Mesothelial cell of epicardium (in vitro differentiated cells): ENCODE measurements around the gene TMEM200B. TPM values are rescaled to one million over a fixed set of nuclear protein-coding genes. Genes with fewer than 3 reads are reported as not detected.

Source experiments
- DNase-seq, 2 experiments: peaks; one replicate each; pipeline ENCODE4 v3.0.0; 2021; ENCODE audit warnings: low spot score in 2 of 2; ENCODE audit not compliant: unreplicated experiment in 2 of 2
- H3K27ac Mint-ChIP-seq: 2 replicates; pipeline ENCODE4 v1.8.0; 2021; ENCODE audit warnings: mixed read lengths
- H3K27me3 Mint-ChIP-seq: 2 replicates; pipeline ENCODE4 v1.8.0; 2021; ENCODE audit warnings: low read depth, mixed read lengths
- H3K36me3 Mint-ChIP-seq: 2 replicates; pipeline ENCODE4 v1.8.0; 2021; ENCODE audit warnings: mixed read lengths
- H3K4me1 Mint-ChIP-seq: 2 replicates; pipeline ENCODE4 v1.8.0; 2021; ENCODE audit warnings: mixed read lengths
- H3K4me3 Mint-ChIP-seq: 2 replicates; pipeline ENCODE4 v1.8.0; 2021; ENCODE audit warnings: mild to moderate bottlenecking, moderate library complexity, mixed read lengths
- H3K9me3 Mint-ChIP-seq: 2 replicates; pipeline ENCODE4 v1.8.0; 2021; ENCODE audit warnings: mixed read lengths
- CTCF ChIP-seq: fragments of 200-600 bp; sonication (generic); IDR thresholded peaks from one replicate; pipeline ENCODE4 v1.5.0; 2021; ENCODE audit warnings: antibody characterized with exemption; ENCODE audit not compliant: unreplicated experiment
- total RNA-seq: library from RNA; stranded (reverse); gene quantifications from 3 replicates; pipeline ENCODE4 v1.2.1, GENCODE V29; 2021

TMEM200B gene
- total RNA-seq, 1 donor from 2014 or later: 29.1 TPM

- Mint-ChIP-seq H3K36me3 (peaks cover 69% of the 10 kb centered on the region), H3K4me3 (no peak overlapping the region), H3K9me3 (no peaks in the 10 kb centered on the region), H3K27me3 (no peaks in the 10 kb centered on the region), H3K4me1 (peaks cover 9% of the 10 kb centered on the region), H3K27ac (peak overlapping the region; percentile 69)
- no peak for TF ChIP-seq CTCF
- no peak for DNase-seq
Measured at GRCh38 chr1:29148656-29149491, 25.2 kb upstream of the TMEM200B start.

GRCh38 chr1:29145739-29146437 is 22.2 kb upstream of the TMEM200B start:
- H3K36me3 Mint-ChIP-seq: peaks cover 62% of the 10 kb centered on the region
- H3K9me3 Mint-ChIP-seq: no peaks in the 10 kb centered on the region

GRCh38 chr1:29144178-29144577 is 20.5 kb upstream of the TMEM200B start:
- no peak overlapping the region for H3K27ac Mint-ChIP-seq
- H3K4me1 Mint-ChIP-seq: peaks cover 8% of the 10 kb centered on the region
- H3K36me3 Mint-ChIP-seq: peaks cover 46% of the 10 kb centered on the region

More at GRCh38 chr1:29145739-29146437, 22.2 kb upstream of the TMEM200B start:
- Mint-ChIP-seq H3K27me3 (no peaks in the 10 kb centered on the region), H3K27ac (peak overlapping the region; percentile 77), H3K4me3 (no peak overlapping the region), H3K4me1 (peaks cover 8% of the 10 kb centered on the region)
- no peak for DNase-seq
- TF ChIP-seq CTCF: no peak

GRCh38 chr1:29142714-29143113 is 19.0 kb upstream of the TMEM200B start:
- TF ChIP-seq CTCF: no peak
- Mint-ChIP-seq H3K4me1 (peaks cover 8% of the 10 kb centered on the region), H3K36me3 (peaks cover 31% of the 10 kb centered on the region), H3K27ac (peak overlapping the region; percentile 5), H3K27me3 (no peaks in the 10 kb centered on the region), H3K4me3 (no peak overlapping the region), H3K9me3 (no peaks in the 10 kb centered on the region)
- DNase-seq: no peak

More at GRCh38 chr1:29144178-29144577, 20.5 kb upstream of the TMEM200B start:
- TF ChIP-seq CTCF: no peak
- Mint-ChIP-seq H3K9me3 (no peaks in the 10 kb centered on the region), H3K27me3 (no peaks in the 10 kb centered on the region), H3K4me3 (no peak overlapping the region)
- no peak for DNase-seq

- no peak for TF ChIP-seq CTCF
- Mint-ChIP-seq H3K4me3 (no peak overlapping the region), H3K9me3 (no peaks in the 10 kb centered on the region), H3K27ac (peak overlapping the region; percentile 39), H3K4me1 (peaks cover 10% of the 10 kb centered on the region), H3K27me3 (no peaks in the 10 kb centered on the region), H3K36me3 (no peaks in the 10 kb centered on the region)
- no peak for DNase-seq
Measured at GRCh38 chr1:29136391-29136915, 12.8 kb upstream of the TMEM200B start.
